SU-DHL-6 (cell line): Measurements from ENCODE around the gene FUT9.

ENCODE experiments used
- CTCF ChIP-seq: fragments of 200-600 bp; sonication (generic); IDR thresholded peaks from one replicate; pipeline ENCODE4 v1.5.1; 2017; ENCODE audit warnings: antibody characterized with exemption, mild to moderate bottlenecking, low read length, moderate library complexity; ENCODE audit not compliant: insufficient read depth, poor library complexity, severe bottlenecking
- EZH2phosphoT487 ChIP-seq: fragments of 200-600 bp; sonication (generic), shearing (Covaris generic); conservative IDR thresholded peaks from 2 replicates; pipeline ENCODE4 v1.6.1; 2018; ENCODE audit warnings: mild to moderate bottlenecking, antibody characterized with exemption, low read length, moderate library complexity, mixed read lengths

GRCh38 chr6:95967594-95967993 lies 48.2 kb upstream of the FUT9 start:
- TF ChIP-seq CTCF (no peak), EZH2phosphoT487 (no peak)
